Measurements from ENCODE around the gene CASZ1.

The CASZ1 gene

GRCh38 chr1:10713614-10714013 is 82.8 kb downstream of the CASZ1 start:
- Histone ChIP-seq H2AFZ (ENCODE audit: low read depth) (no peak overlapping the region), H4K20me1 (ENCODE audit: insufficient read depth) (no peaks in the 10 kb centered on the region), H3K4me3 (IDR thresholded peaks at IDR 0.05; ENCODE audit: insufficient read depth, low read depth, low read length) (no peak overlapping the region), H3K27ac (no peak overlapping the region), H3K9ac (no peak overlapping the region), H3K4me1 (ENCODE audit: low read depth, poor library complexity, severe bottlenecking) (no peaks in the 10 kb centered on the region), H3K27me3 (ENCODE audit: insufficient read depth, low read depth) (peaks cover 94% of the 10 kb centered on the region), H3K79me2 (ENCODE audit: insufficient read depth, low read depth) (no peaks in the 10 kb centered on the region), H3K4me2 (no peak overlapping the region), H3K36me3 (ENCODE audit: insufficient read depth) (no peaks in the 10 kb centered on the region)
- no peak for TF ChIP-seq CTCF (conservative IDR thresholded peaks at IDR 0.05; ENCODE audit: low read depth, low read length)

- Histone ChIP-seq H3K27ac (no peak overlapping the region), H3K36me3 (ENCODE audit: insufficient read depth) (no peaks in the 10 kb centered on the region), H3K79me2 (ENCODE audit: insufficient read depth, low read depth) (no peaks in the 10 kb centered on the region), H3K4me1 (ENCODE audit: low read depth, poor library complexity, severe bottlenecking) (no peaks in the 10 kb centered on the region), H2AFZ (ENCODE audit: low read depth) (no peak overlapping the region), H4K20me1 (ENCODE audit: insufficient read depth) (no peaks in the 10 kb centered on the region), H3K4me2 (no peak overlapping the region), H3K4me3 (IDR thresholded peaks at IDR 0.05; ENCODE audit: insufficient read depth, low read depth, low read length) (no peak overlapping the region), H3K9ac (no peak overlapping the region), H3K27me3 (ENCODE audit: insufficient read depth, low read depth) (peaks cover 94% of the 10 kb centered on the region)
- TF ChIP-seq CTCF (conservative IDR thresholded peaks at IDR 0.05; ENCODE audit: low read depth, low read length): no peak
Observed at GRCh38 chr1:10712568-10713362, 83.7 kb downstream of the CASZ1 start.

- Histone ChIP-seq H3K4me3 (IDR thresholded peaks at IDR 0.05; ENCODE audit: insufficient read depth, low read depth, low read length) (no peak overlapping the region), H3K36me3 (ENCODE audit: insufficient read depth) (no peaks in the 10 kb centered on the region), H2AFZ (ENCODE audit: low read depth) (no peak overlapping the region), H3K4me1 (ENCODE audit: low read depth, poor library complexity, severe bottlenecking) (no peaks in the 10 kb centered on the region), H3K4me2 (no peak overlapping the region), H4K20me1 (ENCODE audit: insufficient read depth) (no peaks in the 10 kb centered on the region), H3K79me2 (ENCODE audit: insufficient read depth, low read depth) (no peaks in the 10 kb centered on the region), H3K27ac (no peak overlapping the region), H3K9ac (no peak overlapping the region), H3K27me3 (ENCODE audit: insufficient read depth, low read depth) (peaks cover 98% of the 10 kb centered on the region)
- no peak for TF ChIP-seq CTCF (conservative IDR thresholded peaks at IDR 0.05; ENCODE audit: low read depth, low read length)
Observed at GRCh38 chr1:10710489-10710888, 86.0 kb downstream of the CASZ1 start.

GRCh38 chr1:10709646-10710045 is 86.8 kb downstream of the CASZ1 start:
- H3K36me3 ChIP-seq (ENCODE audit: insufficient read depth): no peaks in the 10 kb centered on the region
- peaks cover 100% of the 10 kb centered on the region for H3K27me3 ChIP-seq (ENCODE audit: insufficient read depth, low read depth)
- no peak overlapping the region for H2AFZ ChIP-seq (ENCODE audit: low read depth)
- no peak overlapping the region for H3K9ac ChIP-seq
- H3K27ac ChIP-seq: no peak overlapping the region
- no peaks in the 10 kb centered on the region for H4K20me1 ChIP-seq (ENCODE audit: insufficient read depth)
- no peak for TF ChIP-seq CTCF (conservative IDR thresholded peaks at IDR 0.05; ENCODE audit: low read depth, low read length)
- no peaks in the 10 kb centered on the region for H3K4me1 ChIP-seq (ENCODE audit: low read depth, poor library complexity, severe bottlenecking)
- no peaks in the 10 kb centered on the region for H3K79me2 ChIP-seq (ENCODE audit: insufficient read depth, low read depth)
- H3K4me3 ChIP-seq (IDR thresholded peaks at IDR 0.05; ENCODE audit: insufficient read depth, low read depth, low read length): no peak overlapping the region
- no peak overlapping the region for H3K4me2 ChIP-seq
